ENCODE data around the gene IL1RL2. TPM values are rescaled to one million over a fixed set of nuclear protein-coding genes. Genes with fewer than 3 reads are reported as not detected.

IL1RL2 gene
- total and polyA plus RNA-seq, 2 donors (not counting 1 experiment from before 2014, with no cell fraction given): 0.28 to 2.6 TPM

GRCh38 chr2:102269200-102269524, 82.3 kb downstream of the IL1RL2 start:
- no peaks in the 10 kb centered on the region for H3K79me2 ChIP-seq (ENCODE audit: control insufficient read depth, insufficient read depth, low read length)
- TF ChIP-seq EZH2 (IDR thresholded peaks at IDR 0.05; ENCODE audit: low read length, missing control alignments): no peak
- TF ChIP-seq, protein P1, sequence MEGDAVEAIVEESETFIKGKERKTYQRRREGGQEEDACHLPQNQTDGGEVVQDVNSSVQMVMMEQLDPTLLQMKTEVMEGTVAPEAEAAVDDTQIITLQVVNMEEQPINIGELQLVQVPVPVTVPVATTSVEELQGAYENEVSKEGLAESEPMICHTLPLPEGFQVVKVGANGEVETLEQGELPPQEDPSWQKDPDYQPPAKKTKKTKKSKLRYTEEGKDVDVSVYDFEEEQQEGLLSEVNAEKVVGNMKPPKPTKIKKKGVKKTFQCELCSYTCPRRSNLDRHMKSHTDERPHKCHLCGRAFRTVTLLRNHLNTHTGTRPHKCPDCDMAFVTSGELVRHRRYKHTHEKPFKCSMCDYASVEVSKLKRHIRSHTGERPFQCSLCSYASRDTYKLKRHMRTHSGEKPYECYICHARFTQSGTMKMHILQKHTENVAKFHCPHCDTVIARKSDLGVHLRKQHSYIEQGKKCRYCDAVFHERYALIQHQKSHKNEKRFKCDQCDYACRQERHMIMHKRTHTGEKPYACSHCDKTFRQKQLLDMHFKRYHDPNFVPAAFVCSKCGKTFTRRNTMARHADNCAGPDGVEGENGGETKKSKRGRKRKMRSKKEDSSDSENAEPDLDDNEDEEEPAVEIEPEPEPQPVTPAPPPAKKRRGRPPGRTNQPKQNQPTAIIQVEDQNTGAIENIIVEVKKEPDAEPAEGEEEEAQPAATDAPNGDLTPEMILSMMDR (conservative IDR thresholded peaks at IDR 0.05 in 1 of 2, IDR thresholded peaks at IDR 0.05 in 1 of 2; ENCODE audit: low read depth in 1 of 2, low read length in 2 of 2): no peak
- H3K9ac ChIP-seq (ENCODE audit: insufficient read depth, low read length): no peak overlapping the region
- no peaks in the 10 kb centered on the region for H3K36me3 ChIP-seq (ENCODE audit: control insufficient read depth, insufficient read depth, low read length)
- no peak overlapping the region for H3K4me3 ChIP-seq (replicated peaks in 1 of 4; ENCODE audit: control extremely low read depth in 1 of 4, insufficient read depth in 1 of 4, low read depth in 3 of 4, low read length in 4 of 4)
- no peak for DNase-seq (ENCODE audit: low read depth in 2 of 2)
- no peaks in the 10 kb centered on the region for H3K9me3 ChIP-seq (ENCODE audit: control insufficient read depth, insufficient read depth, low read depth, low read length)
- H3K4me2 ChIP-seq (ENCODE audit: extremely low read depth, insufficient read depth, low read length): no peak overlapping the region
- no peaks in the 10 kb centered on the region for H4K20me1 ChIP-seq (ENCODE audit: control insufficient read depth, extremely low read depth, insufficient read depth, low read length)
- H3K27me3 ChIP-seq (ENCODE audit: control insufficient read depth, insufficient read depth, low read length): peaks cover 11% of the 10 kb centered on the region
- no peak overlapping the region for H3K27ac ChIP-seq (ENCODE audit: insufficient read depth, low read length)
- no peak overlapping the region for H2AFZ ChIP-seq (ENCODE audit: low read length)
- H3K4me1 ChIP-seq (ENCODE audit: control insufficient read depth, extremely low read depth, insufficient read depth, low read length): no peaks in the 10 kb centered on the region

DNA sequence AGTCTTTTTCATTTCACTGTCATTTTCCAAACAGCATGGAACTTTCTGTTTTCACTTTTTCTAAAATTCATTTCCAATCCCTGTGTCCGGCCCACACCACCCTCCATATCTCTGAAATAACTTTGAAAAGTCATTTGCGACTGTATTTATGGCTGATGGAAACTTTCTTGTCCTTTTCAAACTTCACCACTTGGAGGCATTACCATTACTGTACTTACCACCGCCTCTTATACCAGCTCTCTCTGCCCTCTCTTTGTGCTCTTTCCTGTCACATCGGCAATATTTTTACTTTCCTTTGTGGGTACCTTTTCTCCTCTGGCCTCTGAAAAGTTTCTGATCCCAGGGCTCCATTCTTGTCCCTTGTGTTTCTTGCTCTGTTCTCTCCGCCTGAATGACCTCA, 85.0 kb downstream of the IL1RL2 start:
- TF ChIP-seq EZH2 (IDR thresholded peaks at IDR 0.05; ENCODE audit: low read length, missing control alignments): no peak
- TF ChIP-seq, protein P1 (conservative IDR thresholded peaks at IDR 0.05 in 1 of 2, IDR thresholded peaks at IDR 0.05 in 1 of 2; ENCODE audit: low read depth in 1 of 2, low read length in 2 of 2): no peak
- H3K4me2 ChIP-seq (ENCODE audit: extremely low read depth, insufficient read depth, low read length): no peak overlapping the region
- H2AFZ ChIP-seq (ENCODE audit: low read length): no peak overlapping the region

DNA sequence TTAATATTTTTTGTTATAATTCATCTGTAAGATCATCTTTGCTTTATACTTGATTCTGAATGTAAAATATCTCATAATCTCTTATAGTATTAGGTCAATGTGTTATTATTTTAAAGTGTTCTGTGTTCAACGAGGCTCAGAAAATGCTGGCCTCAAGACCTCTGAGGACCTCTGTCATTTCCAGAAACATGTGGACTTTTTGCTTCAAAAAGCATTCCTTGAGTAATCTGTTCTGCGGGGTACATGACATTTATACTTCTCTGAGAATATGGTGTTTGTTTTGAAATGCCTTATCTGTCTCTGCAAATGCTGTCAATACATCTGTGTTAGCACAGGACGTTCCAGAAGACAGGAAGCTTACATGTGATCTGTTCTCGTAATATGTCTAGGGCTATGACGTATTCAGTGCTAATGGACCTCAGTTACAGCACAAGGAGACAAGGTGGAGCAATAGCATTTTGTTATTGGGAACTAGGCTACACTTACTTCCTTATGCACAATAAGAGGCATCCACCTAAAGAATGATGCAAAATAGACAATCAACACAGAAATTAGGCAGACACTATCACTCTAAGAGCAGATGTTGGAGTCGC, 86.9 kb downstream of the IL1RL2 start:
- no peak for TF ChIP-seq EZH2 (IDR thresholded peaks at IDR 0.05; ENCODE audit: low read length, missing control alignments)
- TF ChIP-seq, protein P1 (conservative IDR thresholded peaks at IDR 0.05 in 1 of 2, IDR thresholded peaks at IDR 0.05 in 1 of 2; ENCODE audit: low read depth in 1 of 2, low read length in 2 of 2): no peak
- no peak overlapping the region for H3K27ac ChIP-seq (ENCODE audit: insufficient read depth, low read length)
- H3K27me3 ChIP-seq (ENCODE audit: control insufficient read depth, insufficient read depth, low read length): no peaks in the 10 kb centered on the region
- H2AFZ ChIP-seq (ENCODE audit: low read length): no peak overlapping the region
- no peaks in the 10 kb centered on the region for H4K20me1 ChIP-seq (ENCODE audit: control insufficient read depth, extremely low read depth, insufficient read depth, low read length)
- no peaks in the 10 kb centered on the region for H3K4me1 ChIP-seq (ENCODE audit: control insufficient read depth, extremely low read depth, insufficient read depth, low read length)
- no peak overlapping the region for H3K4me2 ChIP-seq (ENCODE audit: extremely low read depth, insufficient read depth, low read length)
- DNase-seq (ENCODE audit: low read depth in 2 of 2): peak in 1 of 2 donors; percentile 97
- H3K36me3 ChIP-seq (ENCODE audit: control insufficient read depth, insufficient read depth, low read length): no peaks in the 10 kb centered on the region
- H3K4me3 ChIP-seq (replicated peaks in 1 of 4; ENCODE audit: control extremely low read depth in 1 of 4, insufficient read depth in 1 of 4, low read depth in 3 of 4, low read length in 4 of 4): no peak overlapping the region
- no peak overlapping the region for H3K9ac ChIP-seq (ENCODE audit: insufficient read depth, low read length)
- H3K79me2 ChIP-seq (ENCODE audit: control insufficient read depth, insufficient read depth, low read length): no peaks in the 10 kb centered on the region
- H3K9me3 ChIP-seq (ENCODE audit: control insufficient read depth, insufficient read depth, low read depth, low read length): no peaks in the 10 kb centered on the region

More for the DNA sequence above, 85.0 kb downstream of the IL1RL2 start:
- Histone ChIP-seq H4K20me1 (ENCODE audit: control insufficient read depth, extremely low read depth, insufficient read depth, low read length) (no peaks in the 10 kb centered on the region), H3K27ac (ENCODE audit: insufficient read depth, low read length) (no peak overlapping the region), H3K27me3 (ENCODE audit: control insufficient read depth, insufficient read depth, low read length) (peaks cover 11% of the 10 kb centered on the region), H3K79me2 (ENCODE audit: control insufficient read depth, insufficient read depth, low read length) (no peaks in the 10 kb centered on the region), H3K9ac (ENCODE audit: insufficient read depth, low read length) (no peak overlapping the region), H3K9me3 (ENCODE audit: control insufficient read depth, insufficient read depth, low read depth, low read length) (no peaks in the 10 kb centered on the region), H3K36me3 (ENCODE audit: control insufficient read depth, insufficient read depth, low read length) (no peaks in the 10 kb centered on the region), H3K4me3 (replicated peaks in 1 of 4; ENCODE audit: control extremely low read depth in 1 of 4, insufficient read depth in 1 of 4, low read depth in 3 of 4, low read length in 4 of 4) (no peak overlapping the region), H3K4me1 (ENCODE audit: control insufficient read depth, extremely low read depth, insufficient read depth, low read length) (no peaks in the 10 kb centered on the region)
- no peak for DNase-seq (ENCODE audit: low read depth in 2 of 2)

Measured in fibroblast of lung (primary cell).